DOHH2 (cell line): ENCODE data around the gene FARS2.

Experiments used
- H3F3A ChIP-seq: fragments of 200-600 bp; sonication (generic), shearing (Covaris generic); 2 replicates; pipeline ENCODE4 v1.6.0; 2016; ENCODE audit warnings: antibody characterized with exemption, mild to moderate bottlenecking; ENCODE audit not compliant: control insufficient read depth, insufficient read depth
- H3K27ac ChIP-seq: fragments of 200-600 bp; sonication (generic); 2 replicates; pipeline ENCODE4 v1.5.1; 2014; ENCODE audit warnings: low read depth, mild to moderate bottlenecking, low read length, moderate library complexity
- H3K27me3 ChIP-seq: fragments of 200-600 bp; sonication (generic); 2 replicates; pipeline ENCODE4 v1.6.1; 2014; ENCODE audit warnings: mild to moderate bottlenecking, low read length, mixed read lengths; ENCODE audit not compliant: control insufficient read depth
- H3K36me3 ChIP-seq: fragments of 200-600 bp; sonication (generic); 2 replicates; pipeline ENCODE4 v1.6.1; 2014; ENCODE audit warnings: mild to moderate bottlenecking, low read length, moderate library complexity, mixed read lengths; ENCODE audit not compliant: control insufficient read depth
- H3K4me1 ChIP-seq: fragments of 200-600 bp; sonication (generic); 2 replicates; pipeline ENCODE4 v1.6.1; 2014; ENCODE audit warnings: mild to moderate bottlenecking, low read length, mixed read lengths; ENCODE audit not compliant: control insufficient read depth
- H3K4me2 ChIP-seq: fragments of 200-600 bp; sonication (generic); 2 replicates; pipeline ENCODE4 v1.6.0; 2014; ENCODE audit warnings: mild to moderate bottlenecking, low read length, moderate library complexity
- H3K4me3 ChIP-seq: fragments of 200-600 bp; sonication (generic); 2 replicates; pipeline ENCODE4 v1.5.1; 2014; ENCODE audit warnings: mild to moderate bottlenecking, low read length, mixed read lengths
- H3K79me2 ChIP-seq: fragments of 200-600 bp; sonication (generic); 2 replicates; pipeline ENCODE4 v1.6.1; 2014; ENCODE audit warnings: mild to moderate bottlenecking, low read length, mixed read lengths; ENCODE audit not compliant: control insufficient read depth
- H3K9me2 ChIP-seq: fragments of 200-600 bp; sonication (generic); replicated peaks from 2 replicates; pipeline ENCODE4 v1.6.1; 2014; ENCODE audit warnings: mild to moderate bottlenecking, low read length, mixed read lengths; ENCODE audit not compliant: control insufficient read depth
- H3K9me3 ChIP-seq: fragments of 200-600 bp; sonication (generic); 2 replicates; pipeline ENCODE4 v1.6.1; 2014; ENCODE audit warnings: antibody characterized with exemption, low read length, mixed read lengths; ENCODE audit not compliant: control insufficient read depth, insufficient read depth
- H4K20me1 ChIP-seq: fragments of 200-600 bp; sonication (generic); 2 replicates; pipeline ENCODE4 v1.6.0; 2014; ENCODE audit warnings: low read depth, mild to moderate bottlenecking, antibody characterized with exemption, low read length, moderate library complexity; ENCODE audit not compliant: control insufficient read depth, insufficient read depth
- CTCF ChIP-seq: fragments of 200-600 bp; sonication (generic); IDR thresholded peaks from one replicate; pipeline ENCODE4 v1.5.1; 2014; ENCODE audit warnings: antibody characterized with exemption, mild to moderate bottlenecking, low read depth, low read length; ENCODE audit not compliant: poor library complexity, severe bottlenecking
- EZH2phosphoT487 ChIP-seq: fragments of 200-600 bp; sonication (generic); IDR thresholded peaks from 2 replicates; pipeline ENCODE4 v1.6.1; 2017; ENCODE audit warnings: borderline replicate concordance, mild to moderate bottlenecking, antibody characterized with exemption, low read length, moderate library complexity, mixed read lengths

Gene FARS2

GRCh38 chr6:5632348-5632935 is 371.1 kb downstream of the FARS2 start:
- Histone ChIP-seq H3K9me3 (no peaks in the 10 kb centered on the region), H3K27ac (peak overlapping the region; percentile 28; the same call in 1 of the 2 replicates), H3K4me3 (no peak overlapping the region), H4K20me1 (no peaks in the 10 kb centered on the region), H3K36me3 (no peaks in the 10 kb centered on the region), H3K4me1 (peaks cover 56% of the 10 kb centered on the region), H3K9me2 (no peaks in the 10 kb centered on the region), H3K27me3 (no peaks in the 10 kb centered on the region), H3K4me2 (peak overlapping the region; percentile 28), H3K79me2 (no peaks in the 10 kb centered on the region), H3F3A (peaks cover 7% of the 10 kb centered on the region)
- no peak for TF ChIP-seq CTCF
- no peak for TF ChIP-seq EZH2phosphoT487

DNA sequence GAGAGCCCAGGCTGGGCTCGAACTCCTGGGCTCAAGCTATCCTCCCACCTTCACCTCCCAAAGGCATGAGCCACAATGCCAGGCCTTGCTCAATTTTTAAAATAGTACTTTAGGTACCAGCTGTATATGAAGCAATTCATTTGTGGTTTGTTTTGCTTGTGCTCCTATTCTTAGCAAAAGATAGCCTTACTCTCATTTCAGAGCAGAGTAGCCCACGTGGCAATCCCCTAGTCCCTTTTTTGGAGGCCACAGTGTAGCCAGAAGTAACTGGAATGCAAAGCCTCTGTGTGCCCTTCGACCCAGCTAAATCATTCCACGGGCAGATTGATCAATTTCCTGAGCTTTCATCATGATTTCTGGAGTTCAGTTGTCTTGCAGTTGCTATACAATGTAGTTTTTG is 373.2 kb downstream of the FARS2 start:
- Histone ChIP-seq H3K9me2 (no peaks in the 10 kb centered on the region), H4K20me1 (no peaks in the 10 kb centered on the region), H3K79me2 (no peaks in the 10 kb centered on the region), H3K9me3 (no peaks in the 10 kb centered on the region), H3K4me2 (no peak overlapping the region), H3K4me3 (no peak overlapping the region), H3K27me3 (no peaks in the 10 kb centered on the region), H3K36me3 (no peaks in the 10 kb centered on the region), H3F3A (peaks cover 7% of the 10 kb centered on the region), H3K27ac (no peak overlapping the region), H3K4me1 (peaks cover 37% of the 10 kb centered on the region)
- TF ChIP-seq EZH2phosphoT487 (no peak), CTCF (no peak)

- Histone ChIP-seq H3K79me2 (no peaks in the 10 kb centered on the region), H3K9me3 (peaks cover 14% of the 10 kb centered on the region), H3F3A (peaks cover 7% of the 10 kb centered on the region), H3K4me1 (peaks cover 18% of the 10 kb centered on the region), H3K27ac (no peak overlapping the region), H4K20me1 (no peaks in the 10 kb centered on the region), H3K27me3 (no peaks in the 10 kb centered on the region), H3K36me3 (no peaks in the 10 kb centered on the region), H3K9me2 (no peaks in the 10 kb centered on the region), H3K4me2 (no peak overlapping the region), H3K4me3 (no peak overlapping the region)
- TF ChIP-seq EZH2phosphoT487 (no peak), CTCF (no peak)
Measured at GRCh38 chr6:5636210-5637030, 375.1 kb downstream of the FARS2 start.
